Measurements from ENCODE around the gene SRPK2.

SRPK2 gene

GRCh38 chr7:105178928-105179541 is 209.7 kb downstream of the SRPK2 start:
- no peak for DNase-seq

- no peak for DNase-seq
Observed at GRCh38 chr7:105178177-105178576, 210.5 kb downstream of the SRPK2 start.

DNA sequence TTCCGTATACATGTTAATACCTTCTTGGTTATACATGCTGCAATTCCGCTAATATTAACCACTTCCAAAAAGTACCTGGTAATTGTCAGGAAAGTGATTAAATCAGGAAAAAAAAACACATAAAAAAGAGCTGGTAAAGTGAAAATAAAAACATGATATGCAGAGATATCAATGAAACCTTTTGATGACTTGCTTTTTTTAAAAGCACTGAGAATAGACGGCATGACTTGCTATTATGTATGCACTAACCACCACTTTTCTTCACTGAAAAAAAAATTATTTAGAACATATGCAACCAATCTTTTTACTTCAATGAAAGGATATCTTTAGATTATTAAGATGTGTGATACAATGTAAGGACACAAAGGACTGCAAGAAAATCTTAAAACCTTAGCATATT is 211.7 kb downstream of the SRPK2 start:
- no peak for DNase-seq

DNA sequence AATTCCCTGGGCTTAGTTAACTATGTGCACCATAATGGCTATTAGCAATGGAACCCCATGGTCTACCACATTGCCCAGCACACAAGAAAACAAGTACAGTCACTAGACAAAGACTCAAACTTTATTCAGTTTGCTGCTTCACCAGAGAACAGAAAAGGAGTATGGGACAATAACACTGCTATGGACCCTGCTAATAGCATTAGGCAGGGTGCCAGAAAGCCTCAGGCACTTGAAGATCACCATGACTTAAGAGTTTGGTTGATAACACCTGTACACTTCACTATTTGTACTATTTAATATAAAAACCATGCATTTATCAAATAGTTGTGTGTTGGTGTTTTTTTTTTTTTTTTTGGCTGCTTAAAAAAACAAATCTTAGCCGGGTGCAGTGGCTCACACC is 215.1 kb downstream of the SRPK2 start:
- no peak for DNase-seq

DNA sequence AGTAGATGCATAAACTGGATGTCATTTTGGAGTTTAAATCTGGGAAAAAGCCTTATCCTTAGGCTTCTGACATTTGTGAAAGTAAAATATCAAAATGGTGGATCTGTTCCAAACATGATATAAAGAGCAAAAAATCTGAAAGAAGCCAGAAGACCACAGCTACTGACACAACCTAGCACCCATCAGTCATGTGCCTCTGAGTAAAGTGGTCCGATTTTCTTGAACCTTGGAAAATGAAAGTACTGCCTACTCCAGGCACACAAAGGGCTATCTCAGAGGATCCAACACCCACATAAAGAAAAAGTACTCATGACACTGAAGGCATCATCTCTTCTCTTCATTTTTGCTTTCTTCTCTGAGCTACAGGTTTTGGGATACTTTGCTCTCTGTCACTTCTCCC is 224.0 kb downstream of the SRPK2 start:
- no peak for DNase-seq

GRCh38 chr7:105163718-105164117 is 225.0 kb downstream of the SRPK2 start:
- DNase-seq, result no peak

DNA sequence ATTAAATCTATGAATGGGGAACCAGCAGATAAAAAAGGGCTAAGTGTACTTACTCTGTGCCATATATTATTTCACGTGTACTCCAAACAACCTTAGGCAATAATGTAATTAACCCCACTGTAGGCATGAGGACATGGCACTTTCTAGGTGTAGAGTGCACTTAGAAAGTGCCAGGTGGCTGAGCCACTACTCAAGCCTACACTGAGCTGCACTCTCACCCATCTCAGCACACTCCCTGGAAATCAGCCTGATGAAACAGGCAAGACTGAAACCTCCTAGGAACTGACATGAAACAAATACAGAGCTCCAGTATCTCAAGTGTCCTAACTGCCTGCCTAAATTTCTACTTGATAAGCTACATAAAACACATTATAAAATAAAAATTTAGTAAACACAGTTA is 227.4 kb downstream of the SRPK2 start:
- no peak for DNase-seq

GRCh38 chr7:105157278-105157677 is 231.4 kb downstream of the SRPK2 start:
- no peak for DNase-seq

DNA sequence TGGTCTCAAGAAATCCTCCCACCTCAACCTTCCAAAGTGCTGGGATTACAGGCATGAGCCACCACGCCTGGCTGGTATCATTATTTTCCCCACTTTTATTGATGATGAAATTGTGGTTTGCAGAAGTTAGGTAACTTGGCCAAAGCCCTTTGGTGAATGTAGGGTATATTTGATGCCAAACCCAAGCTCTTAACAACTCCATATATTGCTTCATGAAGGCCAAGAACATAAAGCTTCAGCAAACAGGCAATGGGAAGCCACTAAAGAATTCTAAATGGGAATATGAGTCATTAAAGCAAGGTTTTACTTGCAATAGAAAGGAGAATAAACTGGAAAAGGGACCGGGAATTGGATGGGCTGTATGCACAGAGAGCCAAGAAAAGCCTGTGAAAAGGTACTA is 232.0 kb downstream of the SRPK2 start:
- no peak for DNase-seq

DNA sequence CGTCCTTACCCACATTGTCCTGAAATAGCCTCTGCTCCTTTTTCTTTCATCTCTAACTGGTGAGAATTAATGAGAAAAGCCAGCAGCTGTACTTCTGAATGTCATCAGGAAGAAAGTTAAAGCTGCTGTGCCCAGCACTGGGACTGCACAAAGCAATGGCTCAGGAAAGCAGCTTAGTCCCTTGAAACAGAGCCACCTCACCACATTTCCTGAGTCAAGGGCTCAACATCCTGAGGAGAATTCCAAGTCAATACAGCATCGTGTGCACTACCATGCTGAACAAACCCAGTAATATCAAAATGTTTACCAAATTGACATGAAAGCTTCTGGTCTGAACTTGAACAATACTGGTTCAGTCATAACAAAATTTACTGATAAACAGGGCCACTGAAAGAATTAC is 234.6 kb downstream of the SRPK2 start:
- DNase-seq, result no peak

DNA sequence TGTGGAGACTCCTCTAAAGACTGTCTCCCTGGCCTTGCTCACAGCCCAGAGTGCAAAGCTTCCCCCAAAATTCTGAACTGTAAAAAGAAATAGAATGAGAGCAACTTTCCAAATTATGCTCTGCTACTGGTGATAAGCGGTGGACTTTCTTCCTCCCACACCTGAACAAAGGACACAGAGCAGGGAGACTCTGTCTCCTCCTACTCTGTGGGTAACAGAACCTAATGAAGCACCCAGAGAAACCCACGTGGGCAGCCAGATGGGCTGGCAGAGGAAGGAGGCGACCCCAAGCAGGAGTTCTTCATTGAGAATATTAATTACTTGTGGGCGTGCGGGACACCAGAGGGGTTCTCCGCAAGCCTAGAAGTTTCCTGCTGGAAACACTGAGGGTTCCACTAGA is 235.2 kb downstream of the SRPK2 start:
- DNase-seq, result no peak

GRCh38 chr7:105151152-105151551 is 237.6 kb downstream of the SRPK2 start:
- no peak for DNase-seq

DNA sequence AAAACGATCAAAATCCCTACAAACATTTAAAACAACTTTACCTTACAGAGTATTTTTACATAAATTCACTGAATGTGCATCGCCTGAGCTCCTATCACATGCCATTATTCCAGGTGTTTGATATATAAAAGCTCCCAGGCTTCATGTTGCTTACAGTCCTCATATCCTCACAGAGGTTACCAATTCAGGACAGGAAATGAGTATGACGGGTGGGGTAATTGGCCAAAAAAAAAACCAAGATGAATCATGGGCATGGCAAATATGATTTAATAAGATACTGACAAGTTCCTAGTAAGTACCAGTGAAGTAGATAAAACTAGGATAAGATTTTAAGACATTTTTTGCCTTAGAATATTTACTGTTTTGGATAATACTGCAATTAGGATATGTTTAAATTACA is 238.9 kb downstream of the SRPK2 start:
- DNase-seq, result no peak

- peak; percentile 45 for DNase-seq
Observed at GRCh38 chr7:105141068-105141467, 247.7 kb downstream of the SRPK2 start.

- DNase-seq, result no peak
Observed at GRCh38 chr7:105139381-105139780, 249.3 kb downstream of the SRPK2 start.

- DNase-seq, result no peak
Observed at GRCh38 chr7:105137898-105138297, 250.8 kb downstream of the SRPK2 start.

- DNase-seq, result no peak
Observed at GRCh38 chr7:105136221-105136620, 252.5 kb downstream of the SRPK2 start.

DNA sequence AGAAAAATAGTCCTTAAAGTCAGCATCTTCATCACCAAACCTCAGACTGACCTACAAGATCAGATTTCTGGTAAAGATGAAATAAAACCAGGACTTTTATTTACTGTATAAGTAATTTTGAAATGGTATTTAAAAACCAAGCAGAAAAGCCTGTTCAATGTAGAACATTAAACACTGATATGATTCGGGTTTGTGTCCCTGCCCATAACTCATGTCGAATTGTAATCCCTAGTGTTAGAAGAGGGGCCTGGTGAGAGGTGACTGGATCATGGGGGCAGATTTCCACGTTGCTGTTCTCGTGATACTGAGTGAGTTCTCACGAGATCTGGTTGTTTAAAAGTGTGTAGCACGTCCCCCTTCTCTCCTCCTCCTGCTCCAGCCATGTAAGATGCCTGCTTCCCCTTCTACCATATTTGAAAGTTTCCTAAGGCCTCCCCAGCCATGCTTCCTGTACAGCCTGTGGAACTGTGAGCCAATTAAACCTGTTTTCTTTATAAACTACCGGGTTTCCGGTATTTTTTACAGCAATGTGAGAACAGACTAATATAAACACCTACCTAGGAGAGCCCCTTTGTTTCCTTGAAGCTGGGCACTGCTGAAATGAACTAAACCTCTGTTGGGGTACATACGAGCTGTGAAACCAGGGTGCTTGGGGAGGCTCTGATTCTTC is 254.6 kb downstream of the SRPK2 start:
- DNase-seq, result no peak

DNA sequence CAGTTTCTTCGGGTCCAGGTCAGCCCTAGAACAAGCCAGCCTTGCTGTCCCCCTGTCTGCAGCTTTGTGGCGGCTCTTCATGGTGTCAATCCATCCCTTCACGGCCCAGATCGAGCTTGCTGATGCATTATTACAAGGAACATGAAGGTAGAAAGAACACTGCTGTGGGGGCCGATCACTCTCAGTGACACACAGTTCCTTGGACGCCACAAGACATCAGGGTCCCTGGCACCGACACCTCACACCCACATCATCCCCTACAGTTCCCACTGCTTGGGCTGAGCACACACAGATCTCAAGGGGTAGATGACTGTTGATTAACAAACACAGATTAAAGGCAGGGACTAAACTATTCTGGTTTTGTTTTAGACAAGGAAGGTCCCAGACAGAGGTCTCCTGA is 255.4 kb downstream of the SRPK2 start:
- no peak for DNase-seq

DNA sequence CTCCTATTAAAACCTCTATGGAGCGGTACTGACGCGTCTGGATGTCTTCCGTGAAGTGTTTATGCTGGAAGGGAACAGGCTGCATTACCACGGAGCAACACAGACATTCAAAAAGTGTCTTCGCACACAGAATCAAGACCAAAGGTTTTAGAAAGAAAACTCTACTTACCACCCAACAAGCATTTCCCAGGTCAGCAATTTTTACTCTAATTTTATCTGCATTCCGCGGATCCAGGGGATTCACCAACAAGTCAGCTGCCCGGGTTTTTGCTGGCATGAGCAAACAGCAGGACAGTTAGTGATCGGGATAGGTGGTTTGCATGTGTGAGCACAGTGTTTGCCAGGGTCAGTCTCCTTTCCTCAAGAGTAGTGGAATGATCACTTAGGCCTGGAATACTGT is 255.9 kb downstream of the SRPK2 start:
- DNase-seq, result no peak

DNA sequence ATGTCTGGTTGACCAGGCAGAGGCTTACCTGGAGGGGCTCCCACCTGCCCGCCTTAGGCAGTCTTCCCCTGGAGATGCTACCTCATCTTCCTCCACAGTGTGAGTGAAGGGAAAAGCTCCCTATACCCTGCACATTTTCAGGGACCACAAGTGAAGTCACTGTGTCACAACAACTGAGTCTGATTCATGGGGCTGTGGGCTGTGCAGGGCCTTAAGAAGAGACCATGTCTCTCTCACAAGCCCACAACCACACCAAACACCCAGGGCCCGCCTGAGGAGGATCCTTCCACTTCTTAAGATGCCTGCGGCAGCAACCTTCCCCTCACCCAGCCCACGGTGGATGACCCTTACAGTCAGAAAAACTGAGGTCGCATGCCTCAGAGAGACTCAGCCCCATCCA is 256.4 kb downstream of the SRPK2 start:
- no peak for DNase-seq

GRCh38 chr7:105131890-105132289 is 256.8 kb downstream of the SRPK2 start:
- no peak for DNase-seq

DNA sequence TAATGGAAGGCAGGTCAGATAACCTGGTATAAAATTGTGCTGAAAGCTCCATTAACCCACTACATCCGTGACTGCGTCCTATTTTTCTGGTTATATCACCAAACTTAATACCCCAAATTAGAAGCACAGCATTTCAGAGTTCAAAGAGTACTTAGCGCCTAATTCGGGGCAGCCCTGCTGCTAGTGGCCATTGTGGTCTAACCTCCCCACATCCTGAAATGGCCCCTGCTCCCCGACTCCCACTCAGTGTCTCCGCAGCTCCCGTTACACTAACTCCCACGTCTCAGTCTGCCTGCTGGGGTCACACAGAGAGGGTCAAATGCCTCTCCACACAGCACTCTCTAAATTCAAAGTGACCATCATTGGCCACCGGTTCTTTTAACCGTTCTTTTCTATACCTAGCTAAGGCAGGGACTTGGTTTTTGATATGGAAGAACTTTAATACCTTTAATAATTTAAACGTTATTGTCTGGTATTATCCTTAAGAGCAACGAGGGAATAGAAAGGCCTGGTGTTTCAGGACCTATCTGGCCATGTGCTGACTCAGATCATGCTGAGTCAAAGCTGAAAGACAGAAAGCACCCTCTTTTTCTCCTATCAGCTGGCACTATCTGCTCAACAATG is 257.6 kb downstream of the SRPK2 start:
- DNase-seq, result no peak

GRCh38 chr7:105130580-105130979 is 258.1 kb downstream of the SRPK2 start:
- DNase-seq, result no peak

DNA sequence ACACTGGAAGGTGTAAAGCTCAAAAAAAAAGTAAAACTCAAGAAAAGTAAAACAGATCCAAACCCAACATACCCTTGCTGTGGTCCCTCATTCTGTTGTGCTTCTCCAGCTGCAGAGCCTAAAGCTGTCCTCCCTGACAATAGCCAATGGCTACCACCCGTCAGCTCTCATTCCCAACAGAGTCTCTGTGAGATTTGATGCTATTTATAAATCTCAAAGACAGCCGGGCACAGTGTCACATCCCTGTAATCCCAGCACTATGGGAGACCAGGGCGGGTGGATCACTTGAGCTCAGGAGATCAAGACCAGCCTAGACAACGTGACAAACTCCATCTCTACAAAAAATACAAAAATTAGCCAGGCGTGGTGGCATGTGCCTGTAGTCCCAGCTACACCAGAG is 258.7 kb downstream of the SRPK2 start:
- DNase-seq, result no peak

Data from eye (tissue), 1 donor.